ENCODE data around the gene ACP2. TPM values are rescaled to one million over a fixed set of nuclear protein-coding genes. Genes with fewer than 3 reads are reported as not detected.

ACP2 gene
- total RNA-seq, 1 donor from 2014 or later = 17.7 TPM

DNA sequence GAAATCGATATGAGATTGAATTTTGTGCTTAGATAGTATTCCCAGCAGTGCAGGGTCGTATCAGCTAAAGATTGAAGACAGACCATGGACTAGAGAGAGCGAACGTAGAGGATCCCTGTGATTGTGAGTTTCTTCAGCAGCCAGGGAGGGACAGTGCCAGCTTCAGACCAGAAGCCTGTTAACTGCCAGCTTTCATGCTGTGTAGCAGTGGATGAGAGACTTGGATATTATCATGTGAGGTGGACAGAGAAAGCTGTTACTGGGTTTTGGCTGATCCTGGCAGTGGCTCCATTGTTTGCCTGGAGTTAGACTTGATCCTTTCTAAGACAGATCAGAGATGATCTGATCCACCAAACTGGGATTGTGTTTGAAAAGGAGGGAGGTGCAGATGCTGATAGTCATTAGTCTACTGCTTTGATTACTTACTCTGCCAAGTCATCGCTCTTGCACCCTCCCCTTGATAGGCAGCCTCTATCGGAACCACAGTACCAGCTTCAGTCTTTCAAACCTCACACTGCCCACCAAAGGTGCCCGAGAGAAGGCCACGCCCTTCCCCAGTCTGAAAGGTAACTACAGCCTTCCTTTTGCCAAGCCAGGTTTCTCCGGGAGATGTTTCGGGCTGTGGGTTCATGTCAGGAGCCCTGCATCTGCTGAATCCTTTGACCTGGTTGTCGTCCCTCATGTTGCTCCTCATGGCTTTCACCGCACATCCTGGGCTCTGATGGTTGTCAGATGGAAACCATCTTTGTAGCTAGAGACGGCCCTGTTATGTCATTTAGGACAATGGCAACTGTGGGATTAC is 37.6 kb upstream of the ACP2 start:
- no peaks in the 10 kb centered on the region for H3K9me3 ChIP-seq (replicated peaks)
- peaks cover 54% of the 10 kb centered on the region for H3K4me1 ChIP-seq
- H3K36me3 ChIP-seq = peaks cover 100% of the 10 kb centered on the region
- H3K27ac ChIP-seq (replicated peaks) = peak overlapping the region; percentile 93
- DNase-seq = no peak
- H3K27me3 ChIP-seq (ENCODE audit: low read depth) = no peaks in the 10 kb centered on the region
- intact Hi-C loops (cut with micrococcal nuclease) = no loop called here
- TF ChIP-seq, protein P1, sequence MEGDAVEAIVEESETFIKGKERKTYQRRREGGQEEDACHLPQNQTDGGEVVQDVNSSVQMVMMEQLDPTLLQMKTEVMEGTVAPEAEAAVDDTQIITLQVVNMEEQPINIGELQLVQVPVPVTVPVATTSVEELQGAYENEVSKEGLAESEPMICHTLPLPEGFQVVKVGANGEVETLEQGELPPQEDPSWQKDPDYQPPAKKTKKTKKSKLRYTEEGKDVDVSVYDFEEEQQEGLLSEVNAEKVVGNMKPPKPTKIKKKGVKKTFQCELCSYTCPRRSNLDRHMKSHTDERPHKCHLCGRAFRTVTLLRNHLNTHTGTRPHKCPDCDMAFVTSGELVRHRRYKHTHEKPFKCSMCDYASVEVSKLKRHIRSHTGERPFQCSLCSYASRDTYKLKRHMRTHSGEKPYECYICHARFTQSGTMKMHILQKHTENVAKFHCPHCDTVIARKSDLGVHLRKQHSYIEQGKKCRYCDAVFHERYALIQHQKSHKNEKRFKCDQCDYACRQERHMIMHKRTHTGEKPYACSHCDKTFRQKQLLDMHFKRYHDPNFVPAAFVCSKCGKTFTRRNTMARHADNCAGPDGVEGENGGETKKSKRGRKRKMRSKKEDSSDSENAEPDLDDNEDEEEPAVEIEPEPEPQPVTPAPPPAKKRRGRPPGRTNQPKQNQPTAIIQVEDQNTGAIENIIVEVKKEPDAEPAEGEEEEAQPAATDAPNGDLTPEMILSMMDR (IDR thresholded peaks at IDR 0.05; ENCODE audit: borderline replicate concordance) = no peak
- no peak overlapping the region for H3K4me3 ChIP-seq

DNA sequence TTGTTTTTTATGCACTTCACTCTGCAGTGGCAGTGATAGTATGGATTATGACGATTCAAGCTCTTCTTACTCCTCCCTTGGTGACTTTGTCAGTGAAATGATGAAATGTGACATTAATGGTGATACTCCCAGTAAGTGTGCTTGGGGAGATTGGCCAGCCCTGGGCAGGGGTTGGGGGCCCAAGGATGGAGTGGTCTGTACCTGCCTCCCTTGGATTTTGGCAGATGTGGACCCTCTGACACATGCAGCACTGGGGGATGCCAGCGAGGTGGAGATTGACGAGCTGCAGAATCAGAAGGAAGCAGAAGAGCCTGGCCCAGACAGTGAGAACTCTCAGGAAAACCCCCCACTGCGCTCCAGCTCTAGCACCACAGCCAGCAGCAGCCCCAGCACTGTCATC is 35.5 kb upstream of the ACP2 start:
- no peak for DNase-seq
- Histone ChIP-seq H3K4me1 (peaks cover 68% of the 10 kb centered on the region), H3K27ac (replicated peaks) (no peak overlapping the region), H3K36me3 (peaks cover 100% of the 10 kb centered on the region), H3K4me3 (no peak overlapping the region), H3K27me3 (ENCODE audit: low read depth) (no peaks in the 10 kb centered on the region), H3K9me3 (replicated peaks) (no peaks in the 10 kb centered on the region)
- TF ChIP-seq, protein P1 (IDR thresholded peaks at IDR 0.05; ENCODE audit: borderline replicate concordance) = no peak
- intact Hi-C loops (cut with micrococcal nuclease) = no loop called here

DNA sequence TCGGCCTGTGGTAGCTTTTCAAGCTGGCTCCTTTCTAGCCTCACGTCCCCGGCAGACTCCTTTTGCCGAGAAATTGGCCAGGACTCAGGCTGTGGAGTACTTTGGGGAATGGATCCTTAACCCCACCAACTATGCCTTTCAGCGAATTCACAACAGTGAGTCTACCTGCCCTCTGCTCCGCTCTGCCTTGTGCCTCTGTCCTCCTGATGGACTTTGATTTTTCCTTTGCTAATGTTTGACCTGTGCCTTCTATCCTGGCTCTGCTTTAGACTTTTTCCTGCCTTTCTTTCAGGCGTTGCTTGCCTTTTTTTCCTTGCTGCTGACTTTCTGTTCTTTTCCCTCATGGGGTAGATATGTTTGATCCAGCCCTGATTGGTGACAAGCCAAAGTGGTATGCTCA is 33.8 kb upstream of the ACP2 start:
- no peak for DNase-seq
- Histone ChIP-seq H3K4me1 (peaks cover 64% of the 10 kb centered on the region), H3K4me3 (no peak overlapping the region), H3K36me3 (peaks cover 100% of the 10 kb centered on the region), H3K27me3 (ENCODE audit: low read depth) (no peaks in the 10 kb centered on the region), H3K9me3 (replicated peaks) (no peaks in the 10 kb centered on the region), H3K27ac (replicated peaks) (peak overlapping the region; percentile 6)
- intact Hi-C loops (cut with micrococcal nuclease) = no loop called here
- TF ChIP-seq, protein P1 (IDR thresholded peaks at IDR 0.05; ENCODE audit: borderline replicate concordance) = no peak

DNA sequence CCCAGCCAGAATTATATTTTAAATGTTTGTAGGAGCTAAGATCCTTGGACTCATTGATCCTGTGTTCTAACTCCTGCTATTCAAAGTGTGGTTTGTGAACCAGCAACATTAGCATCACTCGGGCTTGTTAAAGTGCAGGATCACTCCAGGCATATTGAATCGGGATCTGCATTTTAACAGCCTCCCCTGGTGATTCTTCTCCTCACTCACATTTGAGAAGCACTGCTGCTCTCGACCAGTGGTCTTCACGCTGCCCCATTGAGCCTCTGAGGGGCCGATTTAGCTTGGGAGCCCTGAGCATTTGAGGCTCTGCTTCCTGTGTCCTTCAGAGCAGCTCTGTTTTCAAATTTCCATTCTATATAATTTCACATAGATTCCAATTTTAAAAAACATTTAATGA is 32.2 kb upstream of the ACP2 start:
- Histone ChIP-seq H3K36me3 (peaks cover 100% of the 10 kb centered on the region), H3K9me3 (replicated peaks) (no peaks in the 10 kb centered on the region), H3K27me3 (ENCODE audit: low read depth) (no peaks in the 10 kb centered on the region), H3K27ac (replicated peaks) (peak overlapping the region; percentile 77), H3K4me1 (peaks cover 55% of the 10 kb centered on the region), H3K4me3 (no peak overlapping the region)
- TF ChIP-seq, protein P1 (IDR thresholded peaks at IDR 0.05; ENCODE audit: borderline replicate concordance) = no peak
- intact Hi-C loops (cut with micrococcal nuclease) = no loop called here
- no peak for DNase-seq

DNA sequence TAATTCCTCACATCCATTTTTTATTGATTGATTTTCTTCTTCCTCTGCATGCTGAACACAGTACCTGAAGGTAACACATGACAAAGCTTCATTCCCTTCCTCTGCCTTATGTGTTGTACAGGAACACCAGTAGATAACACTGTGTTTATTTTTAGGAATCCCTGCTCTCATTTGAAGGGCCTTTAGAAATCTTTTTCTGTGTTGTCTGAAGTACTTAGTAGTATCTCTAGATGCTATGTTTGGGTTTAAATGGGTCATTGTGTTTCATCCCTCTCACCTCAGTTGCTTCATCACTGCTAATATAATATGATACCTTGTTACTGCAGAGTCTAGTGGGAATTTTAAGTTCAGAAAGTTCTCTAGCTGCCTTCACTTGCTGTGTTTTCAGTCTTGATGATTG is 31.5 kb upstream of the ACP2 start:
- intact Hi-C loops (cut with micrococcal nuclease) = no loop called here
- Histone ChIP-seq H3K27ac (replicated peaks) (peak overlapping the region; percentile 77), H3K4me1 (peaks cover 47% of the 10 kb centered on the region), H3K9me3 (replicated peaks) (no peaks in the 10 kb centered on the region), H3K4me3 (no peak overlapping the region), H3K36me3 (peaks cover 100% of the 10 kb centered on the region), H3K27me3 (ENCODE audit: low read depth) (no peaks in the 10 kb centered on the region)
- no peak for DNase-seq
- TF ChIP-seq, protein P1 (IDR thresholded peaks at IDR 0.05; ENCODE audit: borderline replicate concordance) = no peak

All from left ventricle myocardium inferior (tissue), 1 donor.